TTC549 (cell line): ENCODE data around the gene LAMB4.

ENCODE experiments used
- FAIRE-seq: peaks from 2 replicates; lab custom pipeline; 2012; peaks lifted over from hg19 to GRCh38; lab: Jason Lieb, UNC

LAMB4 gene

GRCh38 chr7:108143658-108144420, 13.7 kb upstream of the LAMB4 start:
- FAIRE-seq: no peak

GRCh38 chr7:108142675-108143259, 12.6 kb upstream of the LAMB4 start:
- FAIRE-seq: no peak

- FAIRE-seq: no peak
Observed at GRCh38 chr7:108142180-108142579, 12.0 kb upstream of the LAMB4 start.

DNA sequence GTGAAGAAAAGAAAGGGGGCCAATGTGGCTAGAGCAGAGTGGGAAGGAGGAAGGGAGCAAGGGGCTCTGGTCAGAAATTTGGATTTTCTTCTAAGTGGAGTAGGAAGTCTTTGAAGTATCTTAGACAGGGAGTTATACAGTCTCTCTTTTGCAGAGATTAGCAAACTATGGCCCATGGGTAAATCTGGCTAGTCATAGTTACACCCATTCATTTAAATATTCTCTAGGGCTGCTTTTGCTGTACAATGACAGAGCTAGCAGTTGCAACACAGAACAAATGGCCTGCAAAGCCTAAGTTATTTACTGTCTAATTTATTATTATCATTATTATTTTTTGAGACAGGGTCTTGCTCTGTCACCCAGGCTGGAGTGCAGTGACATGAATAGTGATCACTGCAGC, 10.5 kb upstream of the LAMB4 start:
- no peak for FAIRE-seq

DNA sequence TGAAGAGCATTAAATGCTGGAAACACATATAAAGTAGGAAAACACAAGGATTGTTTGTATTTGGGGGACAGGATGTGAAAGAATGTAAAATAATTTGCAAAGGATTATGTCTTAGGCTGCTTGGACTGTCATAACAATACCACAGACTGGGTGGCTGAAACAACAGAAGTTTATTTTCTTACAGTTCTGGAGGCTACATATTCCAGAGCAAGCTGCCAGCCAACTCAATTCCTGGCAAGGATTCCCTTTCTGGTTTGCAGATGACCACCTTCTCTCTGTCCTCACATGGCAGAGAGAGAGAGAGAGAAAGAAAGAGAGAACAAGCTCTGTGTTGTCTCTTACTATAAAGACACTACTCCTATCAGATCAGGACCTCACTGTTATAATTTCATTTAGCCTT, 8.8 kb upstream of the LAMB4 start:
- FAIRE-seq: no peak

- no peak for FAIRE-seq
Observed at GRCh38 chr7:108137993-108138392, 7.8 kb upstream of the LAMB4 start.

DNA sequence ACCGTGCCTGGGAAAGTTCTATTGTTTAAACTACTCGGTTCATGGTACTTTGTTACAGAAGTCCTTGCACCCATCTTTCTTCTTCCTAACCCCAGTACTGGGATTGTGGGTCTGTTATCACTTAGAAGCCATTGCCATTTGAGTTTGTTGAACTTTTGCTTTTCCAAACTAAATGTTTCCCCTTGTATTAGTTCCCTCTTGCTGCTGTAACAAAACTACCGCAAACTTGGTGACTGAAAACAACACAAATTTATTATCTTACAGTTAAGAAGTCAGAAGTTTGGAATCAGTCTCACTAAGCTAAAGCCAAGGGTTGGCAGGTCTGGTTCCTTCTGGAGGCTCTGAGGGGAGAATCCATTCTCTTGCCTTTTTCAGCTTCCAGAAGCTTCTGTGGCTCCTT, 6.9 kb upstream of the LAMB4 start:
- FAIRE-seq: no peak

DNA sequence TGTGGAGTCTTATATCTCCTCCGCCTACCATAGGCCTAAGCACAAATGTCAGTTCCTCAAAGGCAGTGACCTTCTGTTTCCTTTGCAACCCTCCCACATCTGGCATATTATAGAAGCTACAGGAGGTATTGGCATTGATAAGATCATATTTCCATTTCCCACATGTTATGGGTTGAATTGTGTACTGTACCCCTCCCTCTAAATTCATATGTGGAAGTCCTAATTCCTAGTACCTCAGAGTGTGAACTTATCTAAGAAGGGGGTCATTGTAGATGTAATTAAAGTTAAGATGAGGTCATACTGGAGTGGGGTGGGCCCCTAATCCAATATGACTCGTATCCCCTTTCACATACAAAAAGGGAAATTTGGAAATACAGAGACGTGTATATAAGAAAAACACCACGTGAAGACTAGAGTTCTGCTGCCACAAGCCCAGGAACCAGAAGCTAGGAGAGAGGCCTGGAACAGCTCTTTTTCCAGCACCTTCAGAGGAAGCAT, 6.1 kb upstream of the LAMB4 start:
- FAIRE-seq: no peak

DNA sequence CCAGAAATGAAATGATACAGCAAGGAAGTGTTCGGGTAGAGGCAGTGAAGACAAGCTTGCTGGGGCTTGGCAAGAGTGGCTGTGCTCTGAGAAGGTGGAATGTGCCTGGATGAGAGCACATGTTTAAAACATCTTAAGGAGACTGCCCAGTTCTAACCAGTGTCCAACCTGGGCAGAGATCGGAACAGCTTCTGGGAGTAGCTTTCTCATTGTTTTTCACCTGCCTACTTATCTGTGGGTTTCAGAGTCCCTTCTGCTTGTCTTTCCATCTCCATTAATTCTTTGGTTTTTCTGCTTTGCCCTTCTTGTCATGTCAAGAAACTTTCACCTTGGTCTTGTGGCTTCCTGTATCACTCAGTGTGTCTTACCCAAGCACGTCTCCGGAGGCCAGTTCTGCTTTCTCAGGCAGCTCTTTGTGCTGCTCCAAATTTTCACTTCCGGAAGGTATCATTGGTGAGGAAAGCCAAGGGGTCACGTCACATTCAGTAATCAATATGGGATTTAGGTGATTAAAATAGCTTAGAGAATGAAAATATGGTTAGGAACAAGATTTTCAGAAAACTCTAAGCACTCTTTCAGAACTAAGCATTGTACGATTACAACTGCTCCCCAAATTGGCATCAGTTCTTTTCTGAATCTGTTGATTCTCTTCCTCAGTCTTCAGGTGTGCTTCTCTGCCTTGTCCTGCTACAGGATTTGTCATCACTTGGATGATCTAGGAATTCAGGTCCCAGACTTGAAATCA, 5.5 kb upstream of the LAMB4 start:
- FAIRE-seq: no peak

- no peak for FAIRE-seq
Observed at GRCh38 chr7:108134486-108134885, 4.3 kb upstream of the LAMB4 start.

DNA sequence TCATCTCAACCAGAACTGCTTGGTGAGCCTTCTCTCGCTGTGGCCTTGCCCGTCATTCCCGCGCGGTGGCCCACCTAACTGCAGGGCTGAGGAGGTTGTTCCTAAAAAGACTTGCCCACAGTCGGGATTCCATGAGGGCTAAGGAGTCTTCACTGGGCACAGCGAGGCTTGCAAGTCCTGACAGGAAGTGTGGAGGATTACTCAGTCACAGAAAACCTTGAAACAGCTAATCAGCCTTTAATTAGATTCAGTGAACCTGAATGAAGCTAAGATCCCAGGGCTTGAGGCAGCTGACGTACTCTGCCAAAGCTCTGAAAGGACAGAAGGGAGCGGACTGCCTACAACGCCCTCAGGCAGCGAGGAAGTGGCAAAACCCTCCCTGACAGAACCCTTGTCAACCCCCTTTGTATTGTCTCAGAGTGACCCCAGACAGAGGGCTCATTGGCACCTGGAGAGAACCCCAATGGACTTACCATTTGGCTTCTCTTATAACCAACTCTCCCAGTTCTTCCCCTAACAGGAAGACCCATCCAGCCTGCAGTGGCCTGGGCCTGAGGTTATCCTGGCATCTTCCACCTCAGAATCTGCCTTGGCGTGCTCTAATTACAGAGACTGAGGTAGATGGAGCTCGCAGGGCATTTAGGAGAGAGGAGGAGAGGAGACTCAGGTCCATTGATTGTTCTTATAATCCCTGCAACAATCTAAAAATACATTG, 2.5 kb upstream of the LAMB4 start:
- no peak for FAIRE-seq

- FAIRE-seq: no peak
Observed at GRCh38 chr7:108129018-108129965, 869 bp downstream of the LAMB4 start.

DNA sequence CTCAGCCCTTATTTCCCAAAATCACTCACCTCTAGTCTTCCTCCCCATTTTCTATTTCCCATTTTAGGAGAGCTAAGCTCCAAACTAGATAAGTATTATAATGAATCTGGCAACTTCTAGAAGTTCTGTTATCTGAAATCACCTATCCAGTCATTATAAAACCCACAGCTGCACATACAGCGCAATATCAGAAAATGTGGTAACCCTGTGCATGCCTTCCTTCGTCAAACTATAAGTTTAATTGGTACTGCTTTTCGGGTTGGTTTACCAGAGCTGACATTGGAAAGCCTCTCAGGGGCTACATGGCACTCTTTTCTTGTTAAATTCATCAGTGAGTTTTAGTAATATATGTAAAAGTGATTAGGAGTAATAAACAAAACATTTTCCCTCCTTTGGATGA, 1.6 kb downstream of the LAMB4 start:
- no peak for FAIRE-seq

- no peak for FAIRE-seq
Observed at GRCh38 chr7:108127461-108127860, 2.7 kb downstream of the LAMB4 start.

- FAIRE-seq: no peak
Observed at GRCh38 chr7:108124820-108125219, 5.3 kb downstream of the LAMB4 start.

GRCh38 chr7:108122181-108122580, 8.0 kb downstream of the LAMB4 start:
- FAIRE-seq: no peak

- FAIRE-seq: no peak
Observed at GRCh38 chr7:108120933-108121332, 9.2 kb downstream of the LAMB4 start.

- no peak for FAIRE-seq
Observed at GRCh38 chr7:108120196-108120595, 10.0 kb downstream of the LAMB4 start.

DNA sequence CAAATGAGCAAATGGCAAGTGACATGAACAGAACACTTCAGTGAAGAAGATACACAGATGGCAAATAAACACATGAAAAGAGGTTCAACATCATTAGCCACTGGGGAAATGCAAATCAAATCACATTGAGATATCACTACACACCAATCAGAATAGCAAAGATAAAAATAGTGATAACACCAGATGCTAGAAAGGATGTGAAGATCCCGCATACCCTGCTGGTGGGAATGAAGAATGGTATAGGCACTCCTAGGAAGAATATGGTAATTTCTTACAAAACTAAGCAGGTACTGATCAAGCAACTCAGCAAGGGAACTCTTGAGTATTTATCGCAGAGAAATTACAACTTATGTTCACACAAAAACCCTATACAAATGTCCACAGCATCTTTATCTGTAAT, 11.2 kb downstream of the LAMB4 start:
- no peak for FAIRE-seq

- FAIRE-seq: no peak
Observed at GRCh38 chr7:108114117-108114841, 15.9 kb downstream of the LAMB4 start.

DNA sequence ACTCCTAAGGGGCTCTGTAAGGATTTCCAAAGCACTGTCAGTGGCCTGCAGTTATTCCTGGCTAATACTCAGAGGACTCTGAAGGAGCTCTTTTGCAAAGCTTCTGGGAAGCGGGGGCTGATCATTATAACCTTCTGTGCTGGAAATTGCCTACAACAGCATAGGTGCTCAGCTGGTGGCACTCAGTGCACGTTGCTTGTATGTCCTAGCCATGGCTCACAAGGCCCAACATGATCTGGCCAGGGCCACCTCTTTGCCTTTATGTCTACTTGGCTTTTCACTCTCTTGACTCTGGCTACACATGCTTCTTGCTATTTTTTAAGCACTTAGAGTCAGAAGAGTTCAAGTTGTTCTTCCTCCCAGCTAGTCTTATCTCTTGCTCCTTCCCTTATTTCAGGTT, 17.5 kb downstream of the LAMB4 start:
- no peak for FAIRE-seq
